IMR-90 (cell line): Measurements from ENCODE around the gene TMPRSS6. TPM values are rescaled to one million over a fixed set of nuclear protein-coding genes. Genes with fewer than 3 reads are reported as not detected.

Experiments used
- ATAC-seq: fragments of 200-7000 bp; cut with Tn5 transposase; 2 replicates; pipeline ENCODE4 v1.9.1; 2020; ENCODE audit warnings: low read depth, mild to moderate bottlenecking, moderate library complexity
- BruUV-seq: library from RNA; stranded (reverse); fragments of 400-500 nt; replicated peaks from 2 replicates; lab custom pipeline; 2021; lab: Mats Ljungman, UMichigan
- CTCF ChIA-PET: fragments of 300-600 bp; formaldehyde crosslinking; extraction: SDS; loops from one replicate; lab custom pipeline; 2021; ENCODE audit warnings: antibody characterized with exemption; lab: Yijun Ruan, JAX
- POLR2A ChIA-PET: fragments of 300-600 bp; sonication (Branson Sonifier 250); formaldehyde crosslinking; loops from one replicate; lab custom pipeline; 2022; ENCODE audit warnings: antibody characterized with exemption; ENCODE audit not compliant: unreplicated experiment; lab: Charles Lee
- DNase-seq: peaks from one replicate; pipeline ENCODE4 v3.0.0; 2013
- H2AFZ ChIP-seq: replicated peaks from 2 replicates; pipeline ENCODE3; 2013; ENCODE audit warnings: low read length, mild to moderate bottlenecking; ENCODE audit not compliant: poor library complexity
- H2AK5ac ChIP-seq: 2 replicates; pipeline ENCODE4 v1.6.1; 2013; ENCODE audit warnings: low read depth, low read length, inconsistent platforms
- H2AK9ac ChIP-seq: replicated peaks from 2 replicates; pipeline ENCODE3; 2013; ENCODE audit warnings: mild to moderate bottlenecking, low read depth, low read length, moderate library complexity; ENCODE audit not compliant: poor library complexity
- H2BK120ac ChIP-seq: 2 replicates; pipeline ENCODE4 v1.6.1; 2013; ENCODE audit warnings: low read depth, low read length, inconsistent platforms
- H2BK15ac ChIP-seq: 3 replicates; pipeline ENCODE4 v1.6.1; 2013; ENCODE audit warnings: low read depth, low read length, inconsistent platforms
- H2BK20ac ChIP-seq: 2 replicates; pipeline ENCODE4 v1.6.1; 2013; ENCODE audit warnings: low read depth, mild to moderate bottlenecking, inconsistent platforms, low read length, moderate library complexity
- H2BK5ac ChIP-seq: 2 replicates; pipeline ENCODE4 v1.6.1; 2013; ENCODE audit warnings: mild to moderate bottlenecking, low read depth, low read length, inconsistent platforms; ENCODE audit not compliant: poor library complexity, severe bottlenecking
- H3K14ac ChIP-seq: replicated peaks from 2 replicates; pipeline ENCODE4 v1.6.1; 2013; ENCODE audit warnings: low read depth, low read length, inconsistent platforms
- H3K18ac ChIP-seq: 2 replicates; pipeline ENCODE4 v1.6.1; 2013; ENCODE audit warnings: low read depth, low read length, control low read depth
- H3K23ac ChIP-seq: 2 replicates; pipeline ENCODE4 v1.6.1; 2013; ENCODE audit warnings: low read depth, low read length, inconsistent platforms
- H3K27ac ChIP-seq: 2 replicates; pipeline ENCODE4 v1.5.1; 2013; ENCODE audit warnings: mild to moderate bottlenecking, control low read depth, low read length; ENCODE audit not compliant: insufficient read depth
- H3K27me3 ChIP-seq: 2 replicates; pipeline ENCODE4 v1.6.1; 2013; ENCODE audit warnings: low read length; ENCODE audit not compliant: control insufficient read depth, insufficient read depth
- H3K36me3 ChIP-seq: 2 replicates; pipeline ENCODE4 v1.6.1; 2013; ENCODE audit warnings: low read length, mixed read lengths; ENCODE audit not compliant: control insufficient read depth, insufficient read depth
- H3K4ac ChIP-seq: 2 replicates; pipeline ENCODE4 v1.6.1; 2013; ENCODE audit warnings: low read depth, low read length, inconsistent platforms
- H3K4me1 ChIP-seq: 2 replicates; pipeline ENCODE4 v1.6.1; 2013; ENCODE audit warnings: low read length, mixed read lengths; ENCODE audit not compliant: control insufficient read depth, insufficient read depth
- H3K4me2 ChIP-seq: 2 replicates; pipeline ENCODE4 v1.6.1; 2013; ENCODE audit warnings: low read depth, mild to moderate bottlenecking, control low read depth, low read length, moderate library complexity
- H3K4me3 ChIP-seq: 2 replicates; pipeline ENCODE4 v1.5.1; 2013; ENCODE audit warnings: low read depth, mild to moderate bottlenecking, control low read depth, low read length, moderate library complexity; ENCODE audit not compliant: insufficient read depth
- H3K56ac ChIP-seq: 2 replicates; pipeline ENCODE4 v1.6.1; 2013; ENCODE audit warnings: low read length, inconsistent platforms; ENCODE audit not compliant: insufficient read depth; ENCODE audit errors: extremely low read depth
- H3K79me1 ChIP-seq, 2 experiments: 2 replicates each; pipeline ENCODE4 v1.6.1; 2013; ENCODE audit warnings: low read length in 2 of 2, inconsistent platforms in 1 of 2, low read depth in 1 of 2
- H3K9ac ChIP-seq: 2 replicates; pipeline ENCODE4 v1.6.1; 2013; ENCODE audit warnings: low read depth, low read length, control low read depth
- H3K9me1 ChIP-seq: 2 replicates; pipeline ENCODE4 v1.6.1; 2013; ENCODE audit warnings: low read length, inconsistent platforms; ENCODE audit not compliant: insufficient read depth
- H3K9me3 ChIP-seq: 2 replicates; pipeline ENCODE4 v1.6.1; 2013; ENCODE audit warnings: low read length; ENCODE audit not compliant: control insufficient read depth, insufficient read depth
- H4K20me1 ChIP-seq: 2 replicates; pipeline ENCODE4 v1.6.1; 2013; ENCODE audit warnings: low read length, inconsistent platforms; ENCODE audit not compliant: insufficient read depth
- H4K5ac ChIP-seq: 2 replicates; pipeline ENCODE4 v1.6.1; 2013; ENCODE audit warnings: mild to moderate bottlenecking, low read depth, low read length, control low read depth
- H4K8ac ChIP-seq, 2 experiments: 2 replicates each; pipeline ENCODE4 v1.6.1; 2013; ENCODE audit warnings: low read depth in 2 of 2, low read length in 2 of 2, control low read depth in 1 of 2, inconsistent platforms in 1 of 2
- H4K91ac ChIP-seq: 2 replicates; pipeline ENCODE4 v1.6.1; 2013; ENCODE audit warnings: low read depth, low read length, inconsistent platforms; ENCODE audit not compliant: insufficient read depth
- MAFK ChIP-seq: IDR thresholded peaks from 2 replicates; pipeline ENCODE4 v1.6.1; 2012; ENCODE audit warnings: low read depth, low read length, improper control_type of control experiment
- WGBS, 2 experiments: methylation state at CpG; one replicate each; pipeline versions ENCODE4 v1.1.5 to v1.1.7; 2013; ENCODE audit warnings: missing lambda C conversion rate in 2 of 2; ENCODE audit not compliant: insufficient read length in 1 of 2; ENCODE audit errors: extremely low coverage in 2 of 2; 5-methylcytosine and 5-hydroxymethylcytosine counted together
- dilution Hi-C: fragments of 300-500 bp; cut with HindIII; formaldehyde crosslinking; loops from one replicate; pipeline ENCODE4 v1.14.3; 2018; ENCODE audit warnings: low sequenced_read_pairs; ENCODE audit not compliant: unreplicated experiment
- in situ Hi-C: fragments of 300-500 bp; cut with MboI; formaldehyde crosslinking; loops from 3 replicates; pipeline ENCODE4 v1.14.3; 2019; ENCODE audit warnings: low sequenced_read_pairs, inconsistent platforms, mixed read lengths
- intact Hi-C: fragments of 100-400 bp; cut with micrococcal nuclease; formaldehyde crosslinking; loops from 2 replicates; pipeline ENCODE4 v1.10.0; 2022
- polyA plus RNA-seq, 3 experiments: library from polyadenylated mRNA; depleted of rRNA; stranded (reverse); fragments of >200 nt; gene quantifications; 2 replicates each; pipeline ENCODE4 v1.2.3, GENCODE V29; 2012; ENCODE audit warnings: low replicate concordance in 1 of 3
- total RNA-seq: library from RNA; depleted of rRNA; stranded (reverse); fragments of >200 nt; gene quantifications from 2 replicates; pipeline ENCODE4 v1.2.3, GENCODE V29; 2012
- TF ChIP-seq, protein P1 (sequence below): fragments of 150-350 bp; IDR thresholded peaks from 2 replicates; pipeline ENCODE4 v1.6.1; 2016; ENCODE audit warnings: low read depth, mild to moderate bottlenecking, low read length, moderate library complexity, borderline replicate concordance

TMPRSS6 gene
- total and polyA plus RNA-seq, 2 of the 4 experiments (the other 2 are of a cell fraction) = not detected

DNA sequence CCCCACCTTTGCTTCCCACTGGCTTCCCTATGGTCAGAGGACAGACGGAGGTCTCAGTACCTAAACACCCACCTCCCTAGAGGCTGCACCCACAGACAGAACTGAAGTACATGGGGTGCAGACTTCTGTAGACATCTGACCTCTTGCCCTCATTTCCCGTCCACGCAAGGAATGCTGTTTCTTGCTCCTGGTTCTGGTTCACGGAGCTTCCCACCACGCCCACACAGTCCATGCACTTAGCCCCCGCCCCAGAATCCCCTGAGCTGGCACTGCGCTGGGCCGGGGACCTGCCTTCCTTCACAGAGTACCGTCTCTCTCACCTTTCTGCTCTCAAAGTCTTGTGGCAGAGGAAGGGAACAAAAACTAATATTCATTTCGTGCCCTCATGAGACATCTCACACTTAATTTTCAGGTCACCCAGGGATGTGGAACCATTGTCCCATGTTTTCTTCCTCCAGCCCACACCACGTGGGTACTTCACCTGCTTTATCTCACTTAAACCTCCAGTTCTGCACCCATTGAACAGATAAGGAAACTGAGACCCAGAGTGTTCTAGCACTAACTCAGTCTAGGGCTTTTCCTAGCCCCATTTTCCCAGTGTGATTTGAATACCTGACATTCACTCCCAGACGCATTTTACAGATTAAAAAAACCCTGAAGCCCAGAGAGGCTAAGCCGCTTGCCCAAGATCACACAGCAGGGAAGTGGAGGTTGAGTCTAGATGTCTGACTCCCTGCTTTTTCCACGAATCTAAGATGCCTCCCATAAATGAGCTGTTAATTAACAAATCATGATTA, 5.7 kb downstream of the TMPRSS6 start:
- Histone ChIP-seq H3K9me3 (no peaks in the 10 kb centered on the region), H4K8ac (no peak overlapping the region), H4K91ac (no peak overlapping the region), H3K27ac (no peak overlapping the region), H2AK9ac (no peak overlapping the region), H2BK120ac (no peak overlapping the region), H4K5ac (no peak overlapping the region), H2BK20ac (no peak overlapping the region), H3K27me3 (peaks cover 64% of the 10 kb centered on the region), H3K23ac (no peak overlapping the region), H3K4ac (no peak overlapping the region), H3K36me3 (no peaks in the 10 kb centered on the region), H2BK5ac (no peak overlapping the region), H3K56ac (no peak overlapping the region), H3K14ac (no peak overlapping the region), H3K79me1 (no peaks in the 10 kb centered on the region), H3K18ac (no peak overlapping the region), H3K9me1 (no peaks in the 10 kb centered on the region), H3K4me1 (no peaks in the 10 kb centered on the region), H2AK5ac (no peak overlapping the region), H3K4me3 (no peak overlapping the region), H2AFZ (no peak overlapping the region), H2BK15ac (no peak overlapping the region), H4K20me1 (no peaks in the 10 kb centered on the region), H3K4me2 (no peak overlapping the region), H3K9ac (no peak overlapping the region)
- ChIA-PET POLR2A (no interaction called here), CTCF (no interaction called here)
- dilution Hi-C loops = no loop called here
- in situ Hi-C loops = no loop called here
- DNase-seq (no peak), ATAC-seq (no peak)
- TF ChIP-seq MAFK = no peak
- TF ChIP-seq, protein P1, sequence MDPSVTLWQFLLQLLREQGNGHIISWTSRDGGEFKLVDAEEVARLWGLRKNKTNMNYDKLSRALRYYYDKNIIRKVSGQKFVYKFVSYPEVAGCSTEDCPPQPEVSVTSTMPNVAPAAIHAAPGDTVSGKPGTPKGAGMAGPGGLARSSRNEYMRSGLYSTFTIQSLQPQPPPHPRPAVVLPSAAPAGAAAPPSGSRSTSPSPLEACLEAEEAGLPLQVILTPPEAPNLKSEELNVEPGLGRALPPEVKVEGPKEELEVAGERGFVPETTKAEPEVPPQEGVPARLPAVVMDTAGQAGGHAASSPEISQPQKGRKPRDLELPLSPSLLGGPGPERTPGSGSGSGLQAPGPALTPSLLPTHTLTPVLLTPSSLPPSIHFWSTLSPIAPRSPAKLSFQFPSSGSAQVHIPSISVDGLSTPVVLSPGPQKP = no peak
- BruUV-seq = no TSS peak
- intact Hi-C loops = no loop called here
- 23% methylated on average over 4 of the region's 14 CpGs; no CpG with 5 or more reads in 1 of the 2 experiments for WGBS, 2 experiments
